Transverse colon (tissue), 4 donors: Measurements from ENCODE around the gene PTGER3. TPM values are rescaled to one million over a fixed set of nuclear protein-coding genes. Genes with fewer than 3 reads are reported as not detected.

ENCODE experiments used
- DNase-seq: peaks from one replicate; pipeline ENCODE4 v3.0.0-alpha.2; 2019
- H3K27ac ChIP-seq, 4 donors: fragments of 200-600 bp; sonication (generic); 2 replicates each; pipeline ENCODE4 v1.5.1; 2016 to 2018; ENCODE audit warnings: inconsistent platforms in 4 of 4
- H3K27me3 ChIP-seq: fragments of 200-600 bp; sonication (generic); 2 replicates; pipeline ENCODE4 v1.5.1; 2017; ENCODE audit warnings: inconsistent platforms
- H3K36me3 ChIP-seq, 4 donors: fragments of 200-600 bp; sonication (generic); 2 replicates each; pipeline ENCODE4 v1.5.1; 2017 to 2019; ENCODE audit warnings: inconsistent platforms in 4 of 4
- H3K4me1 ChIP-seq, 4 donors: fragments of 200-600 bp; sonication (generic); 2 replicates each; pipeline ENCODE4 v1.5.1; 2017 to 2020; ENCODE audit warnings: inconsistent platforms in 4 of 4
- H3K4me3 ChIP-seq, 4 donors: fragments of 200-600 bp; sonication (generic); 1 replicate in 1 of 4; 2 replicates in 3 of 4; pipeline versions ENCODE4 v1.5.1 to v1.6.1; 2017 to 2019; ENCODE audit warnings: inconsistent platforms in 4 of 4
- H3K9me3 ChIP-seq, 2 donors: fragments of 200-600 bp; sonication (generic); 2 replicates each; pipeline ENCODE4 v1.5.1; 2017 to 2019; ENCODE audit warnings: inconsistent platforms in 2 of 2
- CTCF ChIP-seq, 5 experiments: fragments of 200-600 bp in 3 of 5; fragments of 450-650 bp in 2 of 5; sonication (generic) in 3 of 5; IDR thresholded peaks; 1 replicate in 2 of 5; 2 replicates in 3 of 5; pipeline ENCODE4 v1.5.1; 2016 to 2017; ENCODE audit warnings: antibody characterized with exemption in 5 of 5, inconsistent platforms in 3 of 5, mild to moderate bottlenecking in 2 of 5, moderate library complexity in 1 of 5
- EP300 ChIP-seq: sonication (generic); formaldehyde crosslinking; IDR thresholded peaks from one replicate; pipeline ENCODE4 v1.6.1; 2017; ENCODE audit warnings: antibody characterized with exemption, low read depth
- POLR2A ChIP-seq: fragments of 450-650 bp; IDR thresholded peaks from one replicate; pipeline ENCODE4 v1.6.1; 2016; ENCODE audit warnings: antibody characterized with exemption, mild to moderate bottlenecking, moderate library complexity
- POLR2AphosphoS5 ChIP-seq, 3 donors: sonication (generic); formaldehyde crosslinking; IDR thresholded peaks; one replicate each; pipeline ENCODE4 v1.6.1; 2016; ENCODE audit warnings: antibody characterized with exemption in 3 of 3
- WGBS, 2 donors: methylation state at CpG; one replicate each; pipeline ENCODE4 v1.1.5; 2018; ENCODE audit warnings: low coverage in 1 of 2; 5-methylcytosine and 5-hydroxymethylcytosine counted together
- in situ Hi-C, 4 donors: fragments of 200-750 bp; cut with MboI; loops; one replicate each; pipeline versions ENCODE4 v1.15.0 to v1.15.1; 2017; ENCODE audit warnings: low sequenced_read_pairs in 3 of 4, low pct_ligation_motif_present in 1 of 4, low pct_unique_long_range_greater_than_20kb in 1 of 4
- intact Hi-C: fragments of 100-400 bp; cut with DNase I; formaldehyde crosslinking; loops from one replicate; pipeline ENCODE4 v1.15.1; 2023; ENCODE audit warnings: low total_unique reads
- total RNA-seq, 4 donors: library from RNA; depleted of rRNA; stranded (reverse); fragments of >200 nt; gene quantifications; one replicate each; pipeline ENCODE4 v1.1.0, GENCODE V29; 2016

The PTGER3 gene
- total RNA-seq, 4 donors from 2014 or later: 4.8 to 37.0 (median 18.5) TPM

- Histone ChIP-seq H3K36me3 (no peaks in the 10 kb centered on the region), H3K9me3 (no peaks in the 10 kb centered on the region), H3K4me1 (peaks cover 0 to 3% (median 0%) of the 10 kb centered on the region in 4 donors), H3K4me3 (no peak overlapping the region), H3K27ac (no peak overlapping the region), H3K27me3 (no peaks in the 10 kb centered on the region)
- in situ Hi-C loops: no loop called here
- DNase-seq: no peak
- 50 to 60% methylated on average over 3 of the region's 3 CpGs for WGBS, 2 donors
- TF ChIP-seq CTCF (IDR thresholded peaks at IDR 0.05) (no peak), POLR2A (no peak), EP300 (no peak), POLR2AphosphoS5 (IDR thresholded peaks at IDR 0.05) (no peak)
- intact Hi-C loops: no loop called here
Observed at GRCh38 chr1:70977575-70977974, 70.0 kb downstream of the PTGER3 start.

GRCh38 chr1:70977041-70977440, 70.6 kb downstream of the PTGER3 start:
- in situ Hi-C loops: no loop called here
- Histone ChIP-seq H3K36me3 (no peaks in the 10 kb centered on the region), H3K27ac (no peak overlapping the region), H3K27me3 (no peaks in the 10 kb centered on the region), H3K4me3 (no peak overlapping the region), H3K4me1 (peaks cover 0 to 3% (median 0%) of the 10 kb centered on the region in 4 donors), H3K9me3 (no peaks in the 10 kb centered on the region)
- TF ChIP-seq EP300 (no peak), POLR2AphosphoS5 (IDR thresholded peaks at IDR 0.05) (no peak), CTCF (IDR thresholded peaks at IDR 0.05) (no peak)
- intact Hi-C loops: no loop called here
- no peak for DNase-seq
- 73 to 74% methylated on average over 4 of the region's 4 CpGs for WGBS, 2 donors

- H3K9me3 ChIP-seq: no peaks in the 10 kb centered on the region
- TF ChIP-seq POLR2A: no peak
- no peak for TF ChIP-seq EP300
- TF ChIP-seq CTCF (IDR thresholded peaks at IDR 0.05): no peak
- TF ChIP-seq POLR2AphosphoS5 (IDR thresholded peaks at IDR 0.05): no peak
- no peak overlapping the region for H3K27ac ChIP-seq
- WGBS, 2 donors: 80 to 94% methylated on average over 3 of the region's 3 CpGs
- DNase-seq: no peak
- in situ Hi-C loops (no loop called here), intact Hi-C loops (no loop called here)
- no peaks in the 10 kb centered on the region for H3K27me3 ChIP-seq
- no peak overlapping the region for H3K4me3 ChIP-seq
- H3K4me1 ChIP-seq: no peaks in the 10 kb centered on the region
- no peaks in the 10 kb centered on the region for H3K36me3 ChIP-seq
Observed at GRCh38 chr1:70973754-70974153, 73.9 kb downstream of the PTGER3 start.

GRCh38 chr1:70970407-70970806, 77.2 kb downstream of the PTGER3 start:
- no peaks in the 10 kb centered on the region for H3K9me3 ChIP-seq
- DNase-seq: no peak
- no peaks in the 10 kb centered on the region for H3K4me1 ChIP-seq
- intact Hi-C loops: no loop called here
- TF ChIP-seq POLR2AphosphoS5 (IDR thresholded peaks at IDR 0.05): no peak
- no peak for TF ChIP-seq CTCF (IDR thresholded peaks at IDR 0.05)
- no peak for TF ChIP-seq POLR2A
- TF ChIP-seq EP300: no peak
- H3K4me3 ChIP-seq: no peak overlapping the region
- H3K36me3 ChIP-seq: no peaks in the 10 kb centered on the region
- H3K27me3 ChIP-seq: no peaks in the 10 kb centered on the region
- no peak overlapping the region for H3K27ac ChIP-seq
- in situ Hi-C loops: no loop called here
- 74 to 92% methylated on average over 4 of the region's 4 CpGs for WGBS, 2 donors
